Stimulated activated CD8-positive, alpha-beta memory T cell treated with anti-CD3 and anti-CD28 coated beads, Interleukin-12 subunit alpha, Interleukin-12 subunit beta, amount 100 ng/mL, for 24 hours (primary cell): ENCODE measurements around the gene MAJIN.
"Not testable (repeated sequence)": the region's sequence is repeated elsewhere in the genome, so short reads cannot be mapped to it uniquely, and the experiment has no call there.

Experiments used
- DNase-seq: peaks from one replicate; pipeline ENCODE4 v3.0.0-alpha.2; 2020; ENCODE audit errors: extremely low read depth

Gene MAJIN, protein sequence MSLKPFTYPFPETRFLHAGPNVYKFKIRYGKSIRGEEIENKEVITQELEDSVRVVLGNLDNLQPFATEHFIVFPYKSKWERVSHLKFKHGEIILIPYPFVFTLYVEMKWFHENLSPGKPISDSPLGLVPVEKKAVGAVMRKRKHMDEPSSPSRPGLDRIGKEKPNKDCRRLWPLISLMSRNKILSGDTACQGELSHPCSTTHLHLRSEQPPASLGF

DNA sequence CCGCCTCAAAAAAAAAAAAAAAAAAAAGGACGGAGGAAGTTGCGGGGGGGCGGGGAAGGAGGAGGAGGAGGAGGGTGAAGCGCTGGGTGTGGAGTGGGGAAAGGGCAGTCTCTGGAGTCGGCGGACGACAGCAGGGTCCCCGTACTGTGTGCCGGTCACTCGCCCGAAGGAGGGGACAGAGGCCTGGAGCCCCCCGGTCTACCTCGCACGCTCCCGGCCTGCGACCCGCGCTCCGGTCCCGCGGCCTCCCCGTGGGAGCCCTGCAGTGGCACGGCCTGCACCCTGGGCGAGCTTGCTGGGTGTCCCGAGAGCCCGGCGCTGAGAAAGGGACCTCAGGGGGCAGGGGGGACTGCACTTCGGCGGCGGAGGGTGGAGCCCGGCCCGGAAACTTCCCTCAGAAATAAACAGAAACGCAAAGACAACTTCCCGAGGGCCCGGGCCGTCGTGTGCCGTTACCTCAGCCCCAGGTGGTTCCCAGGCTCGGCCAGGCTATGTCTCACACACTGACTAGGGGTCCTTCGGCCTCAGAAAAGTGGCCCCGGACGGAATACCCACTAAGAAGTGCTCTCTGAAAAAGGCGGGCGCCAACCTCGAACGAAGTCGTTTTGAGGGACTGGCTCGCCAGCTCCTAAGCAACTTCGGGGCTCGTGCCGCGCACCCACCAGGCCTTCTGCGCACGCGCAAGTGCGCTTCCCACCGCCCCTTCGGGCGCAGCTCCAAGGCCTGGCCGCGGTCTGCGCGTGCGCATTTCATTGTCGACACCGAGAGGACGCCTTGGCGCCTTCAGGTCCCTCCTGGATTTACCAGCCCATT is at the start of gene MAJIN:
MAJIN (minus strand) TSS at position 688 of the 813 bp plus-strand sequence. CDS start 12,703 bp downstream, outside the sequence.
- DNase-seq: peak; percentile 70

DNA sequence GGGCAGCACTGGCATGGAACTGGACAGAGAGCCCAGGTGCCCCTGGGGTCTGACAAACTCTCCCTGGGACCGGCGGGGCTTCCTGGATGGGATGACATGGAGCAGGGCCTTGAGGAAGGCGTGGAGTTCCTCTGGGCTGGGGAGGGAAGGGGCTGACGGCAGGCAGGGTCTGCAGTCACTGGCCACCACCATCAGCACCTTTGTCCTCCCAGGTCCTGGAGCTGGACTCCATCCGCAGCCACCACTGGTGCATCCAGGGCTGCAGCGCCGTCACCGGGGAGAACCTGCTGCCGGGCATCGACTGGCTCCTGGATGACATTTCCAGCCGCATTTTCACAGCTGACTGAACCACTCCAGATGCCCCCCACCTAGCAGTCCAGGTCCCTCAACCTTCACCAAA is 49.6 kb upstream of the MAJIN start:
- no peak for DNase-seq

DNA sequence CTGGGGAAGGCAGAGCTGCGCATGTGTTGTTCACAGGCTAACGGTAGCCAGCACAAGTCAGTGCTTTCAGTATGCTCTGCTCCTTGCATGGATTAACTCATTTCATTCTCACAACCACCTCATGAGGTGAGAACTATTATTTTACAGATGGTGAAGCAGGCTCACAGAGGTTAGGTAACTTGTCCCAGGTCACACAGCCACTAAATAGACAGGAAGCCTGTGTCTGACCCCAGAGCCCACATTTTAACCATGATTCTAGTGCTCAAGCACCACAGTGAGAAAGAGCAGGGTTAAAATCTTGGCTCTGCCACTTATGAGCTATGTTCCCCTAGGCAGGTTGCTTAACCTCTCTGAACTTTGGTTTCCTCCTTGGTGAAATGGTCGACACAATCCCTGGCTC is 49.1 kb upstream of the MAJIN start:
- DNase-seq: no peak

DNA sequence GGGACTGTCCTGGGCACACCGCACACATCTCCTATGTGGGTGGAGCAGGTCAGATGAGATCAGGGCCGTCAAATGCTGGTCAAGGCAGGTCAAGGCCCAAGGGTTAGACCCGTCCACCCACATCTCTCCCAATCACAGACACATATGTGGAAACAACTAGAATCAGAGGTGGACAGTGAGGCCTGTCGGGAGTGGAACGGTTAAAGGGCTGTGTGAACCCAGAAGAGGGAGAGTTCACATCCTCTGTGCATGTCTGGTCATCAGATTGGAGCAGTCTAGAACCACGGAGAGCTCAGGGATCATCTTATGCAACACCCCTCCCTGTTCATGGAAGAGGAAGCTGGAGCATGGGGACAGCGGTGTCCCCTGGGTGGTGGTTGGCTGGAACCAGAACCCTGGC is 47.9 kb upstream of the MAJIN start:
- DNase-seq: no peak

DNA sequence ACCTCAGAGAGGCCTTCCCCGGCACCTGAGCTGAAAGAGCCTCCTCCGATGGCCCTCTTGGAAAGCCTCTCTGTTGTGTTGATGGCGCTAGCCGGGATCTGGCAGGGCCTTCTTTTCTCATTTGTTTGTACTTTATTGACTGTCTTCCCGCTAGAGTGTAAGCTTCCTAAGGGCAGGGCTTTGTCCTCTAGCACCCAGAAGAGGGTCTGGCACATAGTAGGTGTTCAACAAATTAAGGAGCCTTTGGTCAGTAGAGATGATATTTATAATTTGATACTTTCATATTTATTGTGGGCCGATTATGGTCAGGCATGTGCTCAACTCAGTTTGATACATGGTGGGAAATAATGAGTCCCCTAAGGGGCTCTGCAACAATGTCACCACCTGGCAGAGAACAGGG is 46.0 kb upstream of the MAJIN start:
- DNase-seq: no peak

DNA sequence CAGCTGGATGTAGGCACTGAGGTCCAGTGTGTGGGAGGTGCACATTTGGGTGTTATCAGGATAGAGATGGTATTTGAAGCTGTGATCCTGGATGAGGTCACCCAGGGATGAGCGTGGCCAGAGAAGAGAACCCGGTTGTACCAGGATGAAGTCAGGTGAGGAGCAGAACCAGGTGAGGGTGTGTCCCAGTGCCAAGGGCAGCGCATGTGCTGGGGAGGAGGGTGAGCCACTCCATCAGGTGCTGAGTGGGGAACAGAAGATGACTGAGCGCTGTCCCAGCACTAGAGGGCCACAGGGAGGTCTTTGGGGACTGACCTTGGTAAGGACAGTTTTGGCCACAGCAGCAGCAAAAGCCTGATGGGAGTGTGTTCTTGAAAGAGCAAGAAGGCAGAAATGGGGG is 44.8 kb upstream of the MAJIN start:
- DNase-seq: no peak

DNA sequence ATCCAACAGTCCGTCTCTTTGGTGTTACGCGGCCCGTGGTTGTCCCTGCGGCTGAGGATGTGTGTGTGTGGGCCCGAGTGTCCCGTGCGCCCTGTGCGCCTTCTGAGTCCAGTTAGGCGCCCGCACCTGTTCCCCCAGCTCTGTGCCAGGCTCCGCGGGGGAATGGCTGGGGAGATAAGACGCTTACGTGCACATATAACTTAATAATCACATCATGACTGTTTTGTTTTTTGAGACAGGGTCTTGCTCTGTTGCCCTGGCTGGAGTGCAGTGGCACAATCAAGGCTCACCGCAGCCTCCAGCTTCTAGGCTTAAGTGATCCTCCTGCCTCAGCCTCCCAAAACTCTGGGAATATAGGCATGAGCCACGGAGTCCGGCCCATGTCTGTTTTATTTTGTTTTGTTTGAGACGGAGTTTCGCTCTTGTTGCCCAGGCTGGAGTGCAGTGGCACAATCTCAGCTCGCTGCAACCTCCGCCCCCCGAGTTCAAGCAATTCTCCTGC is 42.9 kb upstream of the MAJIN start:
- no peak for DNase-seq

DNA sequence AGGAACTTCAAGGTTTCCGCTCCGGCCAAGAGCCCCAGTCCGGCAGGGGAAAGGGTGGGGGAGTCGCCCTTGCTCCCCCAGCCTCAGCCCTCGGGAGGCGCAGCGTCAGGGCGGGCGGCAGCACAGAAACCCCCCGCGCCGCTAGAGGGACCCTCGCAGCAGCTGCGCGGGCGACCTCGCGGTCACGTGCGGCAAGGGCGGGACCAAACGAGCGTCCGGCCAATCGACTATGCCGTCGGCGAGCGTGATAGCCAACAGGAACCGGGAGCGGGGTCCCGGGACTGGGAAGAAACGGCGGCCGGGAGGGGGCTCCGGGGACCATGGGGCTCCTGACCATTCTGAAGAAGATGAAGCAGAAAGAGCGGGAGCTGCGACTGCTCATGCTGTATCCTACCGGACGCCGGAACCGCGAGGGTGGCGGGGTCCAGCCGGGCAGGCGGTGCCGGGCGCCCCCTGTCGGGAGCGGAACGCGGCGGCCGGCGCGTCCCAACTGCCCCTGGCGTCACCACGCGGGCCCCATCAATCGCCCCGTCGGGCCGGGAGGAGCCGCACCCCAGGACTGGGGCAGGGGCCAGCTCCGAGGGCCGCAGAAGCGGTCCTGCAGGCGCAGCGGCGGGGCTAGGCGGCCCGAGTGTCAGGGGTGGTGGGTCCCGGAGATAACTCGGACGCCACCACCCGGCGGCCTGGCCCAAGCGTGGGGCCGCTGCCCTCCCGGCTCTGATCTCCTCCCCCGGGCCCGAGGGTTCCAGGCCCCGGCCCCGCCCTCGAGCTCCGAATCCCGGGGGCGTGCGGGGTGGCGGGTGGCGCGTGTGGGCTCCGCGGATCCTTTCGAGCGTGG is 42.2 kb upstream of the MAJIN start, which contains the start of gene ARL2:
ARL2 (plus strand) TSS at position 273 of the 838 bp plus-strand sequence; CDS start at position 321, 48 bp downstream.
- peak; percentile 69 for DNase-seq

DNA sequence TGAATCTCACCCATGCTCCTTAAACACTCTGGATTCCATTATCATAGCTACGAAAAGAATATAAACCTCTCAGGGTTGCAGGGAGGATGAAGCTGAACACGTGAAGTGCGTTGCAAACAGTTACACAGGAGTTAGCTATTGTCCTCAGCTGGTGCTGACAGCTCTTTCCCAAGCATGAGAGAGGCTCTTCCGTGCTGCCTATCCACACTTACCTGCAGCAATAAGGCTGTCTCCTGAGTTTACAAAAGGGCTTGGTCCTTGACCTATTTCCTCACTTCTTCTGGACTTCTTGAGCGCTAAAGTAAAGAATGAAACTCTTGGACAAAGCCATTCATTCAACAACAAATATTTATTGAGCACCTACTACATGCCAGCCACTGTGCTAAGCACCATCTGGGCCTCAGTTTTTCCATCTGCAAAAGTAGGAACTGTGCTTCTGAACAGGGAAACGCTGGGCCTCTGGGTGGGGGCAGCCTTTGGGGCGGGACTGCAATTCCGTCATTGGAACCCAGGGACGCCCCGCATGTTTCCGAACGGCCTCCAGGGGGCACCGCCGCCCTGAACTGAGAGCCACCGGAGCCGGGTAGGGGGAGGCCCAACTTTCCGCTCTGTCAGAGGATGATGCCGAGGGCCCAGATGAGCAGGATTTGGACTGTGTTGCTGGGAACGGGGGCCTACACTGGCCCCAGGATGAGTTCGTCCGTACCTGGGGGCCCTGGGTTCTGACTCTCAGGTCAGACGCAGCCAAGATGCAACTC is 41.4 kb upstream of the MAJIN start:
- peak; percentile 83 for DNase-seq

DNA sequence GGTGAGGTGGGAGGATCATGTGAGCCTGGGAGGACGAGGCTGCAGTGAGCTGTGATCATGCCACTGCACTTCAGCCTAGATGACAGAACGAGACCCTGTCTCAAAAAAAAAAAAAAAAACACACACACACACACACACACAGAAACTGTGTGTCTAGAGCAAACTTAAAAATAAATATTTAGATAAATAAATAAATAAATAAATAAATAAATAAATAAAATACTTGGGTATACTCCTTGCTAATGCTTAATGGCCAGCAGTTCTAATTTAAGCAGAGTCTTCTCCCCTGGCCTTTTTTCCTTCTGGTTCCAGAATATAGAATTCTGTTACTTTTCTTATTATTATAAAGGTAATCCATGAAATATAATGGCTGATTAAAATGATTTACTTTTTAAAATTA is 37.0 kb upstream of the MAJIN start:
- DNase-seq: no peak

DNA sequence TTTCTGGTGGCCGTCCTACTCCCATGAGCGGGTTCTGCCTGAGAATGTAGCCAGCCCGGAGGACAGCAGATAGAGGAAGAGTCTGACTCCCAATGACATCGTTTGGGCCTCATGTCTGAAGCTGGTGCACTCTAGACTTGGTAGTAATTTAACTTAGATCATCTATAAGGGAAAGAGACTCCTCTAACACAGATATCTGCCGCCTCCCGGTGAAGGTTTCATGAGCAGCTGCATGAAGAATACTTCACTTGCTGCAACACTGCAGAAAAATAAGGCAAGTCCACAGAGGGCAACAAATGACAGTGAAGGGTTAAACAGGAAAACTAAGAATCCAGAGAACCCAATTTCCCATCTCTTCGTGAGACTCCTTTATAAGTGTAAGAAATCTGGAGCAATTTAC is 36.1 kb upstream of the MAJIN start:
- DNase-seq: no peak

DNA sequence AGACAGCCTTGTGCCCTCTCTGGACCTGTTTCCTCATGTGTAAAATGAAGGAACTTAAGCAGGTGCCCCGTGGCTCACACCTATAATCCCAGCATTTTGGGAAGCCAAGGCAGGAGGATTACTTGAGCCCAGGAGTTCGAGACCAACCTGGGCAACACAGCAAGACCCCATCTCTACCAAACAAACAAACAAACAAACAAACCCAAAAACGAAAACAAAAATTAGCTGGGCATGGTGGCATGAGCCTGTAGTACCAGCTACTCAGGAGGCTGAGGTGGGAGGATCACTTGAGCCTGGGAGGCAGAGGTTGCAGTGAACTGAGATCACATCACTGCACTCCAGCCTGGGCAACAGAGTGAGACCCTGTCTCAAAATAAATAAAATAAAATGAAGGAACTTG is 32.1 kb upstream of the MAJIN start:
- not testable (repeated sequence) for DNase-seq

DNA sequence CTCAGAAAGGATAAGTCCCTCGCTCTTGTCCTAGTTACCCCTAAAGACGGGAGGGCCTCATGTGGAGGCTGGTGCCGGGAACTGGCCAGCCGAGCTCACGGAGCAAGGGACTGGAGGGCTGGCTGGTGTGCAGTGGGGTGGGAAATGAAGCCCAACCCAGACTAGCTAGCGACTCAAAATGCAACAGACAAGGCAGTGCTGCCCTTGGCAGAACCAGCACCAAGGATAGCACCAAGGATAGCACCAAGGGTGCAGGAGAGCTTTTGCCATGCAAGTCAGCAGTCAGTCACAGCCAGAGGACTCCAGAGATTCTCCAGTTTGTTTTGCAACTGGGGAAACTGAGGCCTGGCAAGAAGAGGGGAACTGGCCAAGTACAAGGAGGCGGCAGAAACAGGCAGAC is 31.4 kb upstream of the MAJIN start:
- no peak for DNase-seq

DNA sequence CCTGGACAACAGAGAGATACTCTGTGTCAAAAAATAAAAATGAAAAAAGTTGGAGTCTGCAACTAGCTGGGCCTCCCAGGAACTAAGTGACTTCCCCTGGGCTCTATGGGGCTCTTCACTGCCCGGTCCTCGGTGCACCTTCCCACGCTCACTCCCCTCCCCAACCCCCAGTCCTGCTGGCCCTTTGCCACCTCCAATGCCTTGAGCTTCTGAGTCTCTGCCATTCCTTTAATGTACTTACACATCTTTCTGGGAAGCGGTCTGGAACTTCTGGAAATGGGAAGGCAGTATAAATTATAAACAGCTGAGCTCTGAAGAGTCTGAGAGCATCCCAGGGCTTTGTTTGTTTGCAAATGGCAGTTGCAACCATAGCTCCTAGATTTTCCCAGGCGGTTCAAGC is 30.8 kb upstream of the MAJIN start:
- DNase-seq: no peak

DNA sequence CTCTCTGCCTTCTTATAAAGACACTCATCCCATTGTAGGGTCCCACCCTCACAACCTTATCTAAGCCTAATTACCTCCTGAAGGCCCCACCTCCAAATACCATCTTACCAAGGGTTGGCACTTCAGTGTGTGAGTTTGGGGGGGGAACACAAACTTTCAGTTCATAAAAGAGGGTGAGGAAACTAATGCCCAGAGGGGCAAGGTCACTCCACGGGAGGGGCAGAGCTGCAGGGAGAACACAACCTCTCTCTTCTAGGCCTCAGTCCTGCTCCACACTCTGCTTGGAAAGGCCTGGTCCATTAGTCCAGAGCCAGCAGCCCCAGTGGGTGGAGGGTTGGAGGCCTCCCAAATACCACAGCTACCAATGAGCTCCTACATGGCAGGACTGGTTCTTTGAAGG is 27.6 kb upstream of the MAJIN start:
- no peak for DNase-seq

DNA sequence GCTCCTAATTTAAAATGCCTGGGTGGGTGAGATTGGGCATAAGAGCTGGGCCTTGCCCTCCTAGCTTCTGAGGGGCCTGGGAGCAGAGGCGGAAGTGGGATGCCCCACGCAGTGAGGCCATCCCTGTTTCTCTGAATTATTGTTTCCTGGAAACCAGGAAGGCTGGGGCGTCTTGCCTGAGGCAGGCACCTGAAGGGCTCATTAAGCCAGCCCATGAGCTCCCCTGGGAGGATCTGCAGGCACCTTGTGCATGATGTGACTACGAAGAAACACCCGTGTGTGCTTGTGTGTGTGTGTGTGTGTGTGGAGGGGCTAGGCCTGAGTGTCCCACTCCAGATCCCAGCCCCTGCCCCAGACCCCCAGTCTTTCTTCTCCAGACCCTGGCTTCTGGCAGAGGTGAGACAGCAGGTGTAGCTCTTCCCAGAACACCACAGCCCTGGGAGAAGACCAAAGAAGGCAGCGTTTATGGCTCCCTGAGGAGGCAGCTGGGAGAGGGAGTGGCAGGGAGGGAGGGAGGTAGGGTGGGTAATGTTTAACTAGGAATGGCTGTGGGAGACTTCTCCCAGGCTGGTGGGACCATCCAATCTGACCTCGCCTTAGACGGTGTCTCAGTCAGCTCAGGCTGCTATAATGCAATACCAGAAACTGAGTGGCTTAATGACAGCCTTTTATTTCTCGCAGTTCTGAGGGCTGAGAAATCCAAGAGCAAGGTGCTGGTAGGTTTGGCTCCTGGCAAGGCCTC is 27.0 kb upstream of the MAJIN start:
- no peak for DNase-seq

DNA sequence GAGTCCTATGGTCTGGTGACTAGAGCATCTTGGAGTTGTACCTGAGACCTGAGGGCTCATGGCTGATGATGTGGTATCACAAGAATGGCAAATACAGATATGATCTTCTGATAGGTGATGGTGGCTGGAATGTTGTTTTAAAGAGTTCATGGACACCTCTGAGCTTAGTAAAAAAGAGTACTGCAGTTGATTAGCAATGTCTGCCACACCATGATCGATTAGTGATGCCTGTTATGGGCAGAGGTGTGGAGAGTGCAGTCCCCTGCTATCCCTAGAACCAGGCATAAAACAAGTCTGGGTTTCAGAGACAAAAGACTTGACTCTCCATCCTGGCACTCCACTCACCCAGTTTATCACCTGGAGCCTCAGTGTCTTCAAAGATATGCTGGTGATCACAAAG is 26.2 kb upstream of the MAJIN start:
- DNase-seq: no peak

DNA sequence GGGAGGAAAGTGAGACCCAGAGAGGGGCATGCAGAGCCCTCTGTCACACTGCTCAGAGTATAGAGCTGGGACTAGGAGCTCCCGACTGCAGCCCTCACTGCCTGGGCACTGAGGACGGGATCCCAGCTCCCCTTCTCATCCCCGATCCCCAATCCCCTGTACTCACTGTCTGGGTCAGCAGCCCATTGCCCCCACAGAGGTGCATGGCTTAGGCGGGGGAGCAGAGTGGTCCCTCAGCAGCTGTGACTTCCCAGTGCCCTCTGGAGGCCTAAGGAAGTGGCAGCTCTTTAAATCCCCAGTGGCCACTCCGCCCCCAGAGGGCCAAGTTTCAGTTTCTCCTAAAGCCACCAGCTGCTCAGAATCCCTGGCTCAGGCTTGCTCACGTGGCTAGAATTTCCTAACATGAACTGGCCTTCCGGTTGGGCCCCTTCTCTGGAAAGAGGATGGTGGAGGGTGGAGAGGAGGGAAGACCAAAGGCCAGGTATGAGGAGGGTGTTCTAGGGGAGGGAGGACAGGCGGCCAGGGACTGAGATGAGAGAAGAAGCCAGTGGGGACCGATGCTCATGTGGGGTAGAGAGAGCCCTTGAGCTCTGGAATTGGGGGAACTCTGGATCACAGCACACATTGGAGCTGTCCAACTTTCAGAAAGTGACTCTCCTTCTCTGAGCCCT is 24.9 kb upstream of the MAJIN start, which contains the start of gene BATF2:
BATF2 (minus strand) TSS at position 262 of the 671 bp plus-strand sequence; CDS start at position 205, 57 bp downstream.
- DNase-seq: no peak

DNA sequence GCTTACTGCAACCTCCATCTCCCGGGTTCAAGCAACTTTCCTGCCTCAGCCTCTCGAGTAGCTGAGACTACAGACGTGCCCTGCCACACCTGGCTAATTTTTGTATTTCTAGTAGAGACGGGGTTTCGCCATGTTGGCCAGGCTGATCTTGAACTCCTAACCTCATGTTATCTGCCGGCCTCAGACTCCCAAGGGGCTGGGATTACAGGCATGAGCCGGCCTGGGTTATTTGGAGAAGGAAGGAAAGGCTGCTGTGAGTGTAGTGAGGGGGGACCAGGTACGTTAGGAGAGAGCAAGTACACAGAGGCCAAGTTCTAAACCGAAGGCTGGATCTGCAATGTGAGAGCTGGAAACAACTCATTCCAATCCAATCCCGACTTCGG is 24.4 kb upstream of the MAJIN start:
- DNase-seq: no peak

DNA sequence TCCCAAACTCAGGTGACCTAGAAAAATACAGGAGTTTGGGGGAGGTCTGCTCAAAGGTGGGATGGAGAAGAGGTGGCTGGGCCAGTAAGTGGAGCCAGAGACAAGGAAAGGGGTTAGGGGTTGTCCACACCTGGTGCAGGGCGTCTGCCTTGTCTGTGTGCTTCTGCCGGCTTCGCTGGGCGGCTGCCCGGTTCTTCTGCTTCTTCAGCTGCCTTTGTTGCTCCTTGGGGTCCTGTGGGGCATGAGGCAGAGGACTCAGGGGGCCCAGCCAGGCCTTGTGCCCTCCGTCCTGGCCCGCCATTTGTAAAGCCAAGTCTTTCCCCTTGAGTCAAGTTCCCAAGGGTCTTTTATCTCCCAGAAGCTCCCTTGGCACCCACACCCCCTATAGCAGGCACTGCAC is 22.4 kb upstream of the MAJIN start:
- no peak for DNase-seq
